Sigmoid colon (tissue), 7 donors: ENCODE results near the gene C12orf57. TPM values are rescaled to one million over a fixed set of nuclear protein-coding genes. Genes with fewer than 3 reads are reported as not detected.

Experiments
- DNase-seq: peaks from one replicate; pipeline ENCODE4 v3.0.0-alpha.2; 2019
- H3K27ac ChIP-seq, 4 donors: fragments of 200-600 bp; sonication (generic); one replicate each; pipeline ENCODE4 v1.5.1; 2016 to 2019; ENCODE audit warnings: mild to moderate bottlenecking in 1 of 4
- H3K27me3 ChIP-seq, 3 donors: fragments of 200-600 bp; sonication (generic); one replicate each; pipeline ENCODE4 v1.5.1; 2019; ENCODE audit warnings: mild to moderate bottlenecking in 1 of 3
- H3K36me3 ChIP-seq, 4 donors: fragments of 200-600 bp; sonication (generic); one replicate each; pipeline ENCODE4 v1.5.1; 2016 to 2019
- H3K4me1 ChIP-seq, 4 donors: fragments of 200-600 bp; sonication (generic); one replicate each; pipeline ENCODE4 v1.5.1; 2017 to 2019
- H3K4me3 ChIP-seq, 4 donors: fragments of 200-600 bp; sonication (generic); one replicate each; pipeline ENCODE4 v1.5.1; 2017 to 2019; ENCODE audit warnings: mild to moderate bottlenecking in 2 of 4, moderate library complexity in 1 of 4
- H3K9me3 ChIP-seq, 4 donors: fragments of 200-600 bp in 3 of 4; sonication (generic) in 3 of 4; one replicate each; pipeline versions ENCODE4 v1.5.1 to v1.6.1; 2013 to 2019
- EP300 ChIP-seq, 4 donors: sonication (generic); formaldehyde crosslinking; IDR thresholded peaks; one replicate each; pipeline ENCODE4 v1.6.1; 2017; ENCODE audit warnings: antibody characterized with exemption in 4 of 4
- POLR2A ChIP-seq, 2 donors: fragments of 450-650 bp; IDR thresholded peaks; one replicate each; pipeline ENCODE4 v1.6.1; 2016; ENCODE audit warnings: antibody characterized with exemption in 2 of 2, mild to moderate bottlenecking in 2 of 2, moderate library complexity in 2 of 2
- POLR2AphosphoS5 ChIP-seq, 4 donors: sonication (generic); formaldehyde crosslinking; IDR thresholded peaks; one replicate each; pipeline ENCODE4 v1.6.1; 2017; ENCODE audit warnings: antibody characterized with exemption in 4 of 4
- WGBS, 2 donors: extraction: QIAGEN DNeasy Blood & Tissue Kit; methylation state at CpG; one replicate each; pipeline ENCODE4 v1.1.7; 2013; 5-methylcytosine and 5-hydroxymethylcytosine counted together
- intact Hi-C: fragments of 100-400 bp; cut with DNase I; formaldehyde crosslinking; loops from one replicate; pipeline ENCODE4 v1.15.1; 2023
- polyA plus RNA-seq, 3 donors: library from polyadenylated mRNA; stranded (reverse); fragments of 200-250 nt; gene quantifications; one replicate each; pipeline ENCODE4 v1.2.3, GENCODE V29; 2013
- total RNA-seq, 4 donors: library from RNA; depleted of rRNA; stranded (reverse); fragments of >200 nt; gene quantifications; one replicate each; pipeline ENCODE4 v1.1.0, GENCODE V29; 2016
- TF ChIP-seq, protein P1 (sequence below), 4 experiments: fragments of 450-650 bp in 3 of 4; fragments of 200-600 bp in 1 of 4; IDR thresholded peaks; one replicate each; pipeline ENCODE4 v1.5.1; 2016 to 2019; ENCODE audit warnings: antibody characterized with exemption in 4 of 4, mild to moderate bottlenecking in 3 of 4, moderate library complexity in 2 of 4
- donor health status: healthy with polysubstance abuse.
- donor health status: Bipolar disorder and iron deficiency.
- donor health status: healthy.

Gene C12orf57
- total and polyA plus RNA-seq, 7 donors, result 305 to 810 (median 623) TPM

DNA sequence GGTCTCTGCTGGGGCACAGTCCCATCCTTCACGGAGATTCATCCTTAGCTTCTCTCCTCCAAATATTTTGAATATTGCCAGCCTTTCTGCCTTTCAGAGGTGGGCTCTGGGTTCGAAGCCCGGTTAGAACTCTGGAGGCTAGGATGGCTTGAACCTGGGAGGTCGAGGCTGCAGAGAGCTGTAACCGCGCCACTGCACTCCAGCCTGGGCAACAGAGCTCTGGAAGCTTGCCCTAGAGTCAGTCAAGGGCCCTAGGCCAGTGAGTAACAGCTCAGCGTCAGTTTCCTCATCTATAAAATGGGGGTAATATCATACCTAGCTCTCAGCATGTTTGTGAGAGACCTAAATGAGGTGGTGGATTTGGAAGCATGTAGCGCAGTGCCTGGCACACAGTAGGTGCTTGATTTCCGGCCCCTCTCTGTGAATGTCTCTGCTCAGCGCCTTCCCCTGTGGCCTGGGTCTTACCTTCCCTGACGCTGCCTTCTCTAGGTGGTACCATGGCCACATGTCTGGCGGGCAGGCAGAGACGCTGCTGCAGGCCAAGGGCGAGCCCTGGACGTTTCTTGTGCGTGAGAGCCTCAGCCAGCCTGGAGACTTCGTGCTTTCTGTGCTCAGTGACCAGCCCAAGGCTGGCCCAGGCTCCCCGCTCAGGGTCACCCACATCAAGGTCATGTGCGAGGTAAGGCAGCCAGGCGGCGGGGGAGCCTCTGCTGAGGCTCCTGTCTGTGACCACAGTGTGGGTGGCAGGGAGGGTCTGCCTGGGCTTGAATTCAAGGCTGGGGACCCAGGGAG is 10.7 kb downstream of the C12orf57 start:
- WGBS, 2 donors, result 78 to 89% methylated on average over 21 of the region's 21 CpGs
- TF ChIP-seq POLR2A (IDR thresholded peaks at IDR 0.05) (no peak), EP300 (IDR thresholded peaks at IDR 0.05) (no peak)
- H3K9me3 ChIP-seq, result no peaks in the 10 kb centered on the region
- H3K27me3 ChIP-seq, result no peaks in the 10 kb centered on the region
- H3K4me3 ChIP-seq, result peak overlapping the region in 2 of 4 donors; percentile 31 to 48
- H3K4me1 ChIP-seq, result peaks cover 0 to 10% (median 2%) of the 10 kb centered on the region in 4 donors
- intact Hi-C loops, result no loop called here
- no peak for DNase-seq
- peak overlapping the region in 1 of 4 donors; percentile 60 for H3K27ac ChIP-seq
- no peaks in the 10 kb centered on the region for H3K36me3 ChIP-seq

DNA sequence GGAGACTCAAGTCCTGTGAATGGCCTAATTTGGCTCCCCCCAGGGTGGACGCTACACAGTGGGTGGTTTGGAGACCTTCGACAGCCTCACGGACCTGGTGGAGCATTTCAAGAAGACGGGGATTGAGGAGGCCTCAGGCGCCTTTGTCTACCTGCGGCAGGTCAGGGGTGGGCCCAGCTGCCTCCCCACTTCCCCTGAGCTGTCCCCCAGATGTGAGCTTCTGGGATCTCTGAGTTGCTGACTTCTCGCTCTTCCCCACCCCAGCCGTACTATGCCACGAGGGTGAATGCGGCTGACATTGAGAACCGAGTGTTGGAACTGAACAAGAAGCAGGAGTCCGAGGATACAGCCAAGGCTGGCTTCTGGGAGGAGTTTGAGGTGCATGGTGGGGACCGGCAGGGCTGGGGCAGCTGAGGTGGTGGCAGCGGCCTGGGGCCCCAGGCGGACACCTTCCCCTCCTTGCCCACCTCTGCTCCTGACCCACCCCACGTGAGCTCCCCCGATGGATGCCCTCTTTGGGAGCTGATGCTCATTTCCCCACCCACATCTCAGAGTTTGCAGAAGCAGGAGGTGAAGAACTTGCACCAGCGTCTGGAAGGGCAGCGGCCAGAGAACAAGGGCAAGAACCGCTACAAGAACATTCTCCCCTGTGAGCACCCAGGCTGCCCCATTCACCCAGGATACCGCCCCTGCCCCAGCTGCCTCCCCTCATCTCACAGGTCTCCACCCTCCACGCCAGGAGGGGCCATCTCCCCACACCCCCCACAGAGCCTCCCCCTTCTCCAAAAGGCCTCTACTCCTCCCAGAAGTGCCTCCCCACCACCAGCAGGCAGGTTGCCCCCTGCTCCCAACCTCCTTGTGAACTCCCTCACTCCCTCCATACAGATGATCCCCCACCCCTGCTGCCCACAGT is 11.5 kb downstream of the C12orf57 start:
- Histone ChIP-seq H3K27ac (no peak overlapping the region), H3K27me3 (no peaks in the 10 kb centered on the region), H3K4me1 (peaks cover 0 to 12% (median 4%) of the 10 kb centered on the region in 4 donors), H3K4me3 (no peak overlapping the region), H3K9me3 (no peaks in the 10 kb centered on the region), H3K36me3 (no peaks in the 10 kb centered on the region)
- intact Hi-C loops, result no loop called here
- DNase-seq, result peak; percentile 60
- TF ChIP-seq, protein P1, sequence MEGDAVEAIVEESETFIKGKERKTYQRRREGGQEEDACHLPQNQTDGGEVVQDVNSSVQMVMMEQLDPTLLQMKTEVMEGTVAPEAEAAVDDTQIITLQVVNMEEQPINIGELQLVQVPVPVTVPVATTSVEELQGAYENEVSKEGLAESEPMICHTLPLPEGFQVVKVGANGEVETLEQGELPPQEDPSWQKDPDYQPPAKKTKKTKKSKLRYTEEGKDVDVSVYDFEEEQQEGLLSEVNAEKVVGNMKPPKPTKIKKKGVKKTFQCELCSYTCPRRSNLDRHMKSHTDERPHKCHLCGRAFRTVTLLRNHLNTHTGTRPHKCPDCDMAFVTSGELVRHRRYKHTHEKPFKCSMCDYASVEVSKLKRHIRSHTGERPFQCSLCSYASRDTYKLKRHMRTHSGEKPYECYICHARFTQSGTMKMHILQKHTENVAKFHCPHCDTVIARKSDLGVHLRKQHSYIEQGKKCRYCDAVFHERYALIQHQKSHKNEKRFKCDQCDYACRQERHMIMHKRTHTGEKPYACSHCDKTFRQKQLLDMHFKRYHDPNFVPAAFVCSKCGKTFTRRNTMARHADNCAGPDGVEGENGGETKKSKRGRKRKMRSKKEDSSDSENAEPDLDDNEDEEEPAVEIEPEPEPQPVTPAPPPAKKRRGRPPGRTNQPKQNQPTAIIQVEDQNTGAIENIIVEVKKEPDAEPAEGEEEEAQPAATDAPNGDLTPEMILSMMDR (IDR thresholded peaks at IDR 0.05), result no peak
- no peak for TF ChIP-seq POLR2AphosphoS5 (IDR thresholded peaks at IDR 0.05)
- no peak for TF ChIP-seq POLR2A (IDR thresholded peaks at IDR 0.05)
- TF ChIP-seq EP300 (IDR thresholded peaks at IDR 0.05), result no peak
- 83 to 90% methylated on average over 22 of the region's 22 CpGs for WGBS, 2 donors

DNA sequence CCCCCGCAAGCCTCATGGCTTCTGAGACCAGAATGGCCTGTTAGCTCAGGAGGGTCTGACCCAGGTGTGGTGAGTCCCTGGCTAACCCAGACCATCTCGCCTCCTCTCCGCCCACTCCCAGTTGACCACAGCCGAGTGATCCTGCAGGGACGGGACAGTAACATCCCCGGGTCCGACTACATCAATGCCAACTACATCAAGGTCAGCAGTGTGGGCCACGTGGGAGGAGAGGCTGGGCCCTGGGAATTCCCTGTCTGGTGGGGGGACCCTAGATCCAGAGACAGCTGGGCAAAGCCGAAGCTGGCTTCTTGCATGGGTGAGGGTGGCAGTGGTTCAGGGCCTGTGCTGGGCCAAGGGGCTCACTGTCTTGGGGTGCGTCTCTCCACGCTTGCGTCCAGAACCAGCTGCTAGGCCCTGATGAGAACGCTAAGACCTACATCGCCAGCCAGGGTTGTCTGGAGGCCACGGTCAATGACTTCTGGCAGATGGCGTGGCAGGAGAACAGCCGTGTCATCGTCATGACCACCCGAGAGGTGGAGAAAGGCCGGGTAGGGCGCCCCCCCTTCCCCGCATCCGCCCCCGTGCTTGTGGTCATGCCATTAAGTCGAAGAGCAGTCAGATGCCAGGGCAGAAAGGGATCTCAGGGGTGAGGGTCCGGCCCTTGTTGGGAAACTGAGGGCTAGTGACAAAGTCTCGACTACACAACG is 12.4 kb downstream of the C12orf57 start:
- H3K9me3 ChIP-seq, result no peaks in the 10 kb centered on the region
- H3K4me3 ChIP-seq, result no peak overlapping the region
- intact Hi-C loops, result no loop called here
- H3K27ac ChIP-seq, result no peak overlapping the region
- 81 to 84% methylated on average over 28 of the region's 28 CpGs for WGBS, 2 donors
- TF ChIP-seq, protein P1 (IDR thresholded peaks at IDR 0.05), result no peak
- TF ChIP-seq POLR2AphosphoS5 (IDR thresholded peaks at IDR 0.05) (no peak), EP300 (IDR thresholded peaks at IDR 0.05) (no peak), POLR2A (IDR thresholded peaks at IDR 0.05) (no peak)
- H3K36me3 ChIP-seq, result no peaks in the 10 kb centered on the region
- DNase-seq, result peak; percentile 64
- H3K27me3 ChIP-seq, result no peaks in the 10 kb centered on the region
- H3K4me1 ChIP-seq, result peaks cover 0 to 19% (median 10%) of the 10 kb centered on the region in 4 donors

DNA sequence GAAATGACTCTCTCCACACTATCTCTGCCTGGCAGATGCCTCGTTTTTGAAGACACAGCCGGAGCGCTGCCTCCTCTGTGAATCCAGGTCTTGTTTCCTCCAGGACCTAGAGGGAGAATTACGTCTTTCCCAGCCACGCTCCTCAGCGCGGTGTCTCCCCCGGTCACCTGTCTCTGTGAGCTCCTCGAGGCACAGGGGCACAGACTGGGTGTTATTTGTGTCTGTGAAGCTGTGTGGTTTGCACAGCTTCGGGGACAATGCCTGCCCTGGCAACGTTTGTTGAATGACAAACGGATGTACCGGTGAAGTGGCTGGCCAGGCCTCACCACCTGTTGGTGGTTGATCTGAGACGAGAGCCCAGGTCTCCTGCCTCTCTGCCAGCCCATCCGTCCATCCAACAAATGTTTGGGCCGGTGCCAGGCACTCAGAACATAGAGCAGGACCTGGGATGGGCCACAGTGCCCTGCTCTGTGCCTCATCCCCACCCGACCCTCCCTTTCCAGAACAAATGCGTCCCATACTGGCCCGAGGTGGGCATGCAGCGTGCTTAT is 13.4 kb downstream of the C12orf57 start:
- no peak overlapping the region for H3K4me3 ChIP-seq
- TF ChIP-seq, protein P1 (IDR thresholded peaks at IDR 0.05), result no peak
- TF ChIP-seq POLR2A (IDR thresholded peaks at IDR 0.05) (no peak), EP300 (IDR thresholded peaks at IDR 0.05) (no peak), POLR2AphosphoS5 (IDR thresholded peaks at IDR 0.05) (no peak)
- no peak overlapping the region for H3K27ac ChIP-seq
- intact Hi-C loops, result no loop called here
- H3K9me3 ChIP-seq, result no peaks in the 10 kb centered on the region
- 83 to 88% methylated on average over 20 of the region's 20 CpGs for WGBS, 2 donors
- peaks cover 0 to 30% (median 21%) of the 10 kb centered on the region in 4 donors for H3K4me1 ChIP-seq
- H3K27me3 ChIP-seq, result no peaks in the 10 kb centered on the region
- peak; percentile 62 for DNase-seq
- no peaks in the 10 kb centered on the region for H3K36me3 ChIP-seq
